T-helper 2 cell (primary cell): ENCODE measurements around the gene ACOT9.
"Not testable (repeated sequence)": the region's sequence is repeated elsewhere in the genome, so short reads cannot be mapped to it uniquely, and the experiment has no call there.

Experiments used
- DNase-seq, 5 experiments: peaks; one replicate each; pipeline versions ENCODE4 v3.0.0 to v3.0.0-alpha.2; 2012 to 2022
- total RNA-seq, 2 donors: gene quantifications; one replicate each; lab custom pipeline; 2026; lab: John Stamatoyannopoulos, UW

ACOT9 gene, protein sequence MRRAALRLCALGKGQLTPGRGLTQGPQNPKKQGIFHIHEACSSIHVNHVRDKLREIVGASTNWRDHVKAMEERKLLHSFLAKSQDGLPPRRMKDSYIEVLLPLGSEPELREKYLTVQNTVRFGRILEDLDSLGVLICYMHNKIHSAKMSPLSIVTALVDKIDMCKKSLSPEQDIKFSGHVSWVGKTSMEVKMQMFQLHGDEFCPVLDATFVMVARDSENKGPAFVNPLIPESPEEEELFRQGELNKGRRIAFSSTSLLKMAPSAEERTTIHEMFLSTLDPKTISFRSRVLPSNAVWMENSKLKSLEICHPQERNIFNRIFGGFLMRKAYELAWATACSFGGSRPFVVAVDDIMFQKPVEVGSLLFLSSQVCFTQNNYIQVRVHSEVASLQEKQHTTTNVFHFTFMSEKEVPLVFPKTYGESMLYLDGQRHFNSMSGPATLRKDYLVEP
- total RNA-seq: 39.9 to 46.7 reads per million in 2 donors

DNA sequence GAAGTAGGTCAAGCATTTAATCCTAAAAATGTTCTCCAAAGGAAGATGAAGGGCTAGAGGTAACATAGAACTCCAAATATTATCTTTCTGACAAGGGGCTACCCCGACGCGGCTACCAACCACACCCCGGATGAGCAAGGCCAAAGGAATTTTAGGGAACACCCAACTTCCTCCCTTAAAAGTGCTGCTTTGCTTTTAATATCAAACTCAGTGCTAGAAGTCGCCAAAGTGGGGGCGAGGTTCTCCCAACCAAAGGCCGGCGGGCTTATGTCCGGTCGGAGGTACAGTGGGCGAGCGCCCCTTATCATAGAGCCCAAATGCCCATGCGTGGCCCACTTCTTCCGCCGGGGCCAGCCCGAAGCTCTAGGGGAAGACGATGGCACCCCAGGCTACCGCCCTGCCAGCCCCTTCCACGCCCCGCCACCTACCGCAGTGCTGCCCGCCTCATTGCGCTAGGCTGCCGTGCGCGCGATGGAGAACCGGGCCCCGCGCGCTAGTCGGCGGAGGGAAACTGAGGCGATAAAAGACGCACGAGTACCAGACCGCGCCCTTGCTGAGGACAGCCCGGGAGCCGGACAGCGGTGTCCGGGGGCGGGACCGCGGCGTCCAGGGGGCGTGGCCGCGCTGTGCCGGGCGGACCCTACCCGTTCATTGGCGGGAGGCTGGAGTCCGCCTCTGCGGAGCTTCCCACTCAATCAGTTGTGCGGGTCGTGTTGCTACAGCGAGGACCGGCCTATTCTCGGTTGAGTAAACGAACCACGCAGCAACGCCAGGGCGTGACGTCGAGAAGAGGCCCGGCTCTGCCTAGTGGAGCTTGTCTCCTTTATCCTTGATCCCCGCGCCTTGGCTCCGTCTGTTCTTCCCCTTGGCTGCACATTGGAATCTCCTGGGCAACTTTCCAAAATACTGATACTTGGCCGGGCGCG, at the start of gene ACOT9:
Gene ACOT9 (minus strand): TSS at position 580 of the 926 bp plus-strand sequence. CDS start 132 bp downstream, at position 448.
- DNase-seq: peak; percentile 40 to 87 (median 59)

DNA sequence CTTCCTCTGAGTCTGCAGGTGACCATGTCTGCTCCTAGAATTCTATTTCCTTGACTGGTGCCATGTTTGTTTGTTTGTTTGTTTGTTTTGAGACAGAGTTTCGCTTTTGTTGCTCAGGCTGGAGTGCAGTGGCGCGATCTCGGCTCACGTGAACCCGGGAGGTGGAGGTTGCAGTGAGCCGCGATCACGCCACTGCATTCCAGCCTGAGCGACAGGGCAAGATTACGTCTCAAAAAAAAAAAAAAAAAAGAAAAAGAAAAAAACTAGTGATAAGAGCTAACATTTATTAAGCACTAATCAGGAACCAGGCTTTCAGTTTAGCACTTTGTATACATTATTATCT, 47.0 kb upstream of the ACOT9 start:
- DNase-seq: no peak

DNA sequence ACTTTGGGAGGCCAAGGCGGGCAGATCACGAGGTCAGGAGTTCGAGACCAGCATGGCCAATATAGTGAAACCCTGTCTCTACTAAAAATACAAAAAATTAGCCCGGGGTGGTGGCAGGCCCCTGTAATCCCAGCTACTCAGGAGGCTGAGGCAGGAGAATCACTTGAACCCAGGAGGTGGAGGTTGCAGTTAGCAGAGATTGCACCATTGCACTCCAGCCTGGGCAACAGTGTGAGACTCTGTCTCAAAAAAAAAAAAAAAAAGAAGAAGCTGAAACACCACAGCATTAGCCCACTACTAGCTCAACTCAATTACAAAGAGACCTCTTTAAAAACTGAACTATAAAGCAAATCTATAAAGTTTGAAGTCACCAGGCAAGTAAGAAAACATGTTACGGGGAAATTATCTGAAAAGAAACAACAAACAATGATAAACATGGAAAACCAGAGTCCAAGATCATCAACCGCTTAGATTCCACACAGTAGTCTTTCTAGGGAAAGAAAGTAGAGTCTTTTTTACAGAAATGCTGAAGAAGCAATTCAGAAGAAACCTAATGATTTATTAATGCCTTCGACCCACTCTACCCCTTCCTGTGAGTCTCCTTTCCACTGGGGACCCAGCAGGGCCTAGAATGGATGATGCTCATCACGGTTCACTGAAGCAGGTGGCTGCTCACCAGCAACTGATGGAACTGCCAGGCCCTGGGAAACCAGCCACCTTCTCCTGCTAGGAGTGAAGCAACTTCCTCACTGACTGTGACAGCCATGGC, 46.5 kb upstream of the ACOT9 start:
- DNase-seq: no peak

DNA sequence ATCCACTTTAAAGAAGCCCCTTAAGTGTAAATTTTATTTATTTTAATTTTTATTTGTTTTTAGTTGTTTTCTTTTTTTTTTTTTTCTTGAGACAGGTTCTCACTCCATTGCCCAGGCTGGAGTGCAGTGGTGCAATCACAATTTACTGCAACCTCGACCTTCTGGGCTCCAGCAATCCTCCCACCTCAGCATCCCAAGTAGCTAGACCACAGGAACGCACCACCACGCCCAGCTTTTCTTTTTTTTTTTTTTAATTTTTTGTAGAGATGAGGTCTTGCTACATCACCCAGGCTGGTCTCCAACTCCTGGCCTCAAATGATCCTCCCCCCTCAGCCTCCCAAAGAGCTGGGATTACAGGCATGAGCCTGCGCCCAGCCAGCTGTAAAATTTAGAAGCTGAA, 45.9 kb upstream of the ACOT9 start:
- DNase-seq: no peak

DNA sequence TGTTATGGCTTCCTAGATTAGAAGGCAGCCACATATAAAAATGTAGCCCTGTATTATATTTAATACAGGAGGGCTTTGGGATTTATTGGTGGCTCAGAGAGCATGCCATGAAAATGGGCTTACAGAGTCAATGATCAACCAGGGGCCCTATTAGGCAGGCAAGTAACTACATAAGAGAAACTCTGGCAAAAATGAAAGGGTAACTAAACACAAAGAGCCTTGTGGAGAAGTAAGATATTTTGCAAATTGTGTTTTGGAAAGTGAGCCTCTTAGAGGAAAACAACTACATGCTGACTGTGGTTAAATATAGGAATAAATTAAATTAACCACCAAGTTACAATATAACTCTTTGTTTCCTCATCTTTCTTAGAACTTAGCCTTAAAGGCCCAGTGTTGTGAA, 45.4 kb upstream of the ACOT9 start:
- no peak for DNase-seq

DNA sequence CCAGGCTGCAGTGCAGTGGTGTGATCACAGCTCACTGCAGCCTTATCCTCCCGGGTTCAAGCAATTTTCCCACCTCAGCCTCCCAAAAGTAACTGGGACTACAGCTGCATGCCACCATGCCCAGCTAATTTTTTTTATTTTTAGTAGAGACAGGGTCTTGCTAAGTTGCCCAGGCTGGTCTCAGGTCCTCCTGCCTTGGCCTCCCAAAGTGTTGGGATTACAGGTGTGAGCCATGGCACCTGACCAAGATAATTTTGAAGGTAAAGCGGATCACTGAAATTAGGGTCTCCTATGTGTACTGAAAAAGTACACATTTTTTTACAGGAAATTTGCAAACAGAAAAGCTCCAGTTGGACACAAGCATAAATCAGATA, 44.7 kb upstream of the ACOT9 start:
- no peak for DNase-seq

DNA sequence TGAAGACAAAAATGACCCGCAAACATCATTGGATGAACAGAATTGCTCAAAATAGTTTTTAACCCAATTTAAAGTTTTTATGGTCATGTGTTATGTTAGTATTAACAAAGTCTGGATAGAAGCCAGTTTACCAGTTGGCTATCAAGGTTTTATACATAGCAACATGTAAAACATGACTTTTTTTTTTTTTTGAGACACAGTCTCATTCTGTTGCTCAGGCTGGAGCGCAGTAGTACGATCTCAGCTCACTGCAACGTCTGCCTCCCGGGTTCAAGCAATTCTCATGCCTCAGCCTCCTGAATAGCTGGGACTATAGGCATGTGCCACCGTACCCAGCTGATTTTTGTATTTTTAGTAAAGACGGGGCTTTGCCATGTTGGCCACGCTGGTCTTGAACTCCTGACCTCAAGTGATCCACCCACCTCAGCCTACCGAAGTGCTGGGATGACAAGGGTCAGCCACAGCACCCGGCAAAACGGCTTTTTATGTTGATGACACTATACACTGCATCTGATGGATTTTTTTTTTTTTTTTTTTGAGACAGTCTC, 43.3 kb upstream of the ACOT9 start:
- no peak for DNase-seq

DNA sequence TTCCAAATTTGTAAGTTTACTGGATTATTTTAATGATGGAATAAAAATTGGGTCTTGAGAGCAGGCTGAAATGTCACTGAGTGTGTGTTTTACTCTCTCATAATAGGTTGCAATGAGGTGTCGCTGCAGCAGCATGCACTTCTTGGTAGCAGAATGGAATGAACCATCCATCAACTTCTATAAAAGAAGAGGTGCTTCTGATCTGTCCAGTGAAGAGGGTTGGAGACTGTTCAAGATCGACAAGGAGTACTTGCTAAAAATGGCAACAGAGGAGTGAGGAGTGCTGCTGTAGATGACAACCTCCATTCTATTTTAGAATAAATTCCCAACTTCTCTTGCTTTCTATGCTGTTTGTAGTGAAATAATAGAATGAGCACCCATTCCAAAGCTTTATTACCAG, 42.5 kb upstream of the ACOT9 start:
- no peak for DNase-seq

DNA sequence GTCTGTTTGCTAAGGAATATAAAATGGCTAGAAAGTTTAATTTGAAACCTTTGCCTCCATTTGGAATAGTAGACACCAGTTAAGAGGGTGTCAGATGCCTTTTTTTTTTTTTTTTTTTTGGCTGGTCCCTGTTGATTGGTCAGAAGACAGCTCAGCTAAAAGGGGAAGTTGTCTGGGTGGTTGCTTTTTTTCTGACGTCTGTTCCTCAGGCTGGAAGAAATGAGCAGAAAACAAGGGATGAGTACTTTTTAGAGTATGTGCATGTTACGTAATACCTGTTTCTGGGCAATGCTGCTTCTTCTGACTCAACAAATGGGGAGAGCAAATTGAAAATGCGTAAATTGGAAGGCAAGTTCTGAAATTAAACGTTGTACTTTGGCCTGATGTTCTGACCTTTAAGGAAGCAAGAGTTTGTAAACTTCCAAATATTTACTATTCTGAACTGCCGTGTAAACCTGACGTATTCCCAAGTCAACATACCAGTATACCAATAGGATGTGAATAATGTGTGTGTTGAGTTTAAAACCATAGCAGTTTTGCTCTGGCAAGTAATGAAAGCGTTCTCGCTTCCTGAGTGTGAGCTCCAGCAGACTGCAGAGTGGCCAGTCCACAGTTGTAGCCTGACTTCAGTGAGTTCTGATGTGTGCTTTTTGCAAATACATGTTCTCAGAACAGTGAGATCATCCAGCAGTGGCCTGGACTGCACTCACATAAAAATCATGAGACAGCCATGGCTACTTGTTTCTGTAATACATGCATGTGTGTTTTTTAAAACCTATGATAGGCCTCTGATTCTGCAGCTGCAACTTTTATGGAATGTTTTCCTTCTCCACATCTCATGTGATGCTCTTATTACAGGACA, 41.6 kb upstream of the ACOT9 start:
- DNase-seq: peak in 1 of 5 experiments; percentile 54

DNA sequence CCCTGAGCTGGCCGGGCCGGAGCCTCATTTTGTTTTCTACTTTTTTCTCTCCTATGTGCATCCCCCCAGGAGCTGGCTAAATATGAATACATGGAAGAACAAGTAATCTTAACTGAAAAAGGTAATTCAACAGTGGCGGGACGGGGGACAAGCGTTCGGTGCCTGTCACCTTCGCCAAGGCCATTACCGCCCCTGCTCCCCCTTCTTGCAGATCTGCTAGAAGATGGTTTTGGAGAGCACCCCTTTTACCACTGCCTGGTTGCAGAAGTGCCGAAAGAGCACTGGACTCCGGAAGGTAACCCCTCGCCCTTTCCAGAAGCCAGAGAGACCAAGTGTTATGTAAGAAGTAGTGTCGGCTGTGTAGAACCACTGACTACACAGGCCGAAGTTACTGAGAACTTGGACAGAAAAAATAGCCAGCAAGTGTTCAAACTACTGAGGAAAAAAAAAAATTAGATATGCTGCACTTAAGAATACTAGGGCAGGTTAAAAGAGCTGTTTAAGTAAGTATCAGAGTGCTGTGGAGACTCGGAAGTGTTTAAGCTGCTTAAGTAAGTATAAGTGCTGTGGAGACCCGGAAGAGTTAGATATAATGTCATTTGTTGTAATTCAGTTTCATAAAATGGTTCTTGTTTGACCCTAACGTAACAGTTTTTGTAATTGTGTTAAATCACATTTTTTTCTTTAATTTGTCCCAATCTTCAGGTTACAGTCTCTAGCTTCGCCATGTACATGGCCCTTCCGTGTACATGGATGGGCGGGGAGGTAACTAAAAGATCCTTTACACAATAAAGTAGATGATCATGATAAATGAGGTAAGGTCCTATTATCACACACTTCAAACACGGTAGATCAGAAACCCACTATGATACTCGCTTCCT, 40.8 kb upstream of the ACOT9 start:
- DNase-seq: peak in 1 of 5 experiments; percentile 36

DNA sequence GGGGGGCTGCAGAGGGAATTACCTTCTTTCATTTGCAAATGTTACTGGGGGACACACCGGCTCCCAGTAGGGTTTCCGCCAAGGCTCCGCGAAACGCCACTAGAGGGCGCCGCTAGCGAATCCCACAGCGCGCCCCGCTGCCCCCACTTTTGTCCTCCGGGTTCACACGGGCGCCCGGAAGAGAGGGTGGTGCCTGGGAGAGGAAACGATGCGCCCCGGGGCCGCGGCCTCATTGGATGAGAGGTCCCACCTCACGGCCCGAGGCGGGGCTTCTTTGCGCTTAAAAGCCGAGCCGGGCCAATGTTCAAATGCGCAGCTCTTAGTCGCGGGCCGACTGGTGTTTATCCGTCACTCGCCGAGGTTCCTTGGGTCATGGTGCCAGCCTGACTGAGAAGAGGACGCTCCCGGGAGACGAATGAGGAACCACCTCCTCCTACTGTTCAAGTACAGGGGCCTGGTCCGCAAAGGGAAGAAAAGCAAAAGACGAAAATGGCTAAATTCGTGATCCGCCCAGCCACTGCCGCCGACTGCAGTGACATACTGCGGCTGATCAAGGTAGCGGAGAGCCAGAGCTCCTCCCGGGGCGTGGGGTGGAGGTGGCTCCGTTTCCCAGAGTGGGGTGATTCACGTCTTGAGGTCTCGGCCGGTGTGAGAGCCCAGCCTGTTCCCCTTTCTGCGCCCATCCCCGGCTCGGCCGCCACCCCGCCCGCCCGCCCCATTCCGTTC, 40.0 kb upstream of the ACOT9 start, which contains the start of gene SAT1:
Gene SAT1 (plus strand): TSS at position 311 of the 726 bp plus-strand sequence. CDS start 179 bp downstream, at position 490.
- peak; percentile 83 to 96 (median 91) for DNase-seq

DNA sequence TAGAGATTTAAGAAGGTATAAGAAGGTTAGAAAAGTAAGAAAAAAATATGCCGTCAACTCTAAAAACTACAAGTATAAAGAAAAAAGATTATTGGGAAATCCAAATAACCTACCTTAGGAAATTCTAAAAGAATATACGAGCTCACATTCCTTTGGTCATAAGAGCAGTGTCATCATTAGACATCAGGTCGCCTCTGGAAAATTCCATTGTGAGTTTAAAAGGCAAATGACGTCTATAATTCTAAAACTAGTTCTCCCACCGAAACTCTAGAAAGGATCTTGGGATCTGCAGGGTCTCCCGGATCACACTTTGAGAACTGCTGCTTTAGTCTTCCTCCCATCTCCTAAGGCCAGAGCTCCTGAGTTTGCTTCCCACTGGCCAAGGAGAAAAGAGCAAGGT, 39.4 kb upstream of the ACOT9 start:
- no peak for DNase-seq

DNA sequence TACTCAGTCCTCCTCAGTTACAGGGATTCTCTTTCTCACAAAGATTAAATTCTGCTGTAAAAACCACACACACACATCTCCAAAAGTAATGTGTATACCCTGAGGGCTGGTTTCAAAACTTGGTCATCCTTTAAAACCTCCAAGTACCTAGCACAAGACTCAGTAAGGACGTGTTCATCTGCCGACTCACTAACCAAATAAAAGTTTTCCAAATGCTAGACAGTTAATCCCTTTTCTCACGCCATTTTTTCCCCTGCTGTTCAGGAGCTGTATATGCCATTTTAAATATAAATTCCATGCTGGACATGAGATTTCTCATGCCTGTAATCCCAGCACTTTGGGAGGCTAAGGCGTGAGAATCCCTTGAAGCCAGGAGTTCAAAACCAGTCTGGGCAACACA, 35.9 kb upstream of the ACOT9 start:
- DNase-seq: no peak

DNA sequence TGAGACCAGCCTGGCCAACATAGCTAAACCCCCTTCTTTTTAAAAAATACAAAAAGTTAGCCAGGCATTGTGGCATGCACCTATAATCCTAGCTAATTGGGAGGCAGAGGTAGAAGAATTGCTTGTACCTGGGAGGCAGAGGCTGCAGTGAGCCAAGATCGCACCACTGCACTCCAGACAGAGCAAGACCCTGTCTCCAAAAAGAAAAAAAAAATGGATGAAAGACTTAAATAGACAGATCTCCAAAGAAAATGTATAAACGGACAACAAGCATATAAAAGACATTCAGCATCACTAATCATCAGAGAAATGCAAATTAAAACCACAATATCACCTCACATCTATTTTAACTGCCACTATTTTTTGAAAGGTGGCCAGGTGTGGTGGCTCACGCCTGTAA, 33.3 kb upstream of the ACOT9 start:
- DNase-seq: no peak

DNA sequence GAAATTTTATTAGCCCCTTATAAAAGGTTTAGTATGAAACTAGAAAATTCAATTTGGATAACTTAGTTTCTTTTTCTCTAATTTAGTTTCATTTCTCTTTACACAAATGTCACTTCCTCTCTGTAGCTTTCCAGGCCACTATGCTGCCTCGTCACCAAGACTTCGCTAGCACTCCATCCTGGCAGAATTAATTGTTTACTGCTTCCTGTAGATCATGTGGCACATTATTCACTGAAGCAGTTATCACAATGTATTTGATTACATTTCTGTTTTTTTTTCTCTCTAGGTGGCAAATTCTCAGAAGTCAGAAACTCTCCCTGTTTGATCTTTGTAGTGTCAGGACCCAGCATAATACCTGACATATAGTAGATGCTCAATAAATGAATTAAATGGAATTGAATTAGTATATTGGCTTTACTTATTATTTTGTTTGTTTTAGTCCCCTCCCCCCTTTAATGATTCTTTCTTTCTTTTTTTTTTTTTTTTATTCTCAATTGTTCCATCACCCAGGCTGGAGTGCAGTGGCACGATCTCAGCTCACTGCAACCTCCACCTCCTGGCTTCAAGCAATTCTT, 30.6 kb upstream of the ACOT9 start:
- DNase-seq: peak in 3 of 5 experiments; percentile 24 to 84 (median 54)

DNA sequence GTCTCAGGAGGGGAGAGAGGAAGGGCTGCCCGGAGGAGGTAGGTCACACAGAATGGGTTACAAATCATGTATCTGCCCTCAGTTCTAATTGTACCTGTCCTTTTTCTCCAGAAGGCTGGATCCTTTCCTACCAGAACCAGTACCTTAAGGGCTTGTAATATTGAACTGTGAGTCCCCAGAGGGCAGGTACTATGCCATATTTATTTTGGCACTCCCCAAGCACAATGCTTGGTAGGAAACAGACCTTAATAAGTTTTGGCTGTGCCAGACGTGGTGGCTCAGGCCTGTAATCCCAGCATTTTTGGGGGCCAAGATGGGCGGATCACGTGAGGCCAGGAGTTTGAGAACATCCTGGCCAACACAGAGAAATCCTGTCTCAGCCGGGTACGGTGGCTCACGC, 28.0 kb upstream of the ACOT9 start:
- DNase-seq: not testable (repeated sequence)

DNA sequence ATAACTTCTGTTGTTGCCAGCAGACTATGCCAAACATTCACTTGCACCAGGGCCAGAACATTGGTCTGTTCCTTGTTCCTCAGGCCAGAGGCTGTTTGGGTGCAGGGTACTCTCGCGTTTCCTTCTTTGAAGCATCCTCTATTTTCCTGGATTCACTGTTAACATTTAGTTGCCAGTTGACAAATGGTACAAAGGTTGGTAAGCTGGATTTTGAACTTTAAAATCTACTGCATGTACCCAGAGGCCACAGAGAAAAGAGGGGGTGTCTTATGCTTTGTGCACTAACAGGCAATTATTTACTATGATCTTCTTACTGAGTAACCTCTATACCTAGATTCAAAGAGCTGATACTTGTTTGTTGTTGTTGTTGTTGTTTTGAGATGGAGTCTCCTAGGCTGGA, 27.1 kb upstream of the ACOT9 start:
- DNase-seq: no peak

DNA sequence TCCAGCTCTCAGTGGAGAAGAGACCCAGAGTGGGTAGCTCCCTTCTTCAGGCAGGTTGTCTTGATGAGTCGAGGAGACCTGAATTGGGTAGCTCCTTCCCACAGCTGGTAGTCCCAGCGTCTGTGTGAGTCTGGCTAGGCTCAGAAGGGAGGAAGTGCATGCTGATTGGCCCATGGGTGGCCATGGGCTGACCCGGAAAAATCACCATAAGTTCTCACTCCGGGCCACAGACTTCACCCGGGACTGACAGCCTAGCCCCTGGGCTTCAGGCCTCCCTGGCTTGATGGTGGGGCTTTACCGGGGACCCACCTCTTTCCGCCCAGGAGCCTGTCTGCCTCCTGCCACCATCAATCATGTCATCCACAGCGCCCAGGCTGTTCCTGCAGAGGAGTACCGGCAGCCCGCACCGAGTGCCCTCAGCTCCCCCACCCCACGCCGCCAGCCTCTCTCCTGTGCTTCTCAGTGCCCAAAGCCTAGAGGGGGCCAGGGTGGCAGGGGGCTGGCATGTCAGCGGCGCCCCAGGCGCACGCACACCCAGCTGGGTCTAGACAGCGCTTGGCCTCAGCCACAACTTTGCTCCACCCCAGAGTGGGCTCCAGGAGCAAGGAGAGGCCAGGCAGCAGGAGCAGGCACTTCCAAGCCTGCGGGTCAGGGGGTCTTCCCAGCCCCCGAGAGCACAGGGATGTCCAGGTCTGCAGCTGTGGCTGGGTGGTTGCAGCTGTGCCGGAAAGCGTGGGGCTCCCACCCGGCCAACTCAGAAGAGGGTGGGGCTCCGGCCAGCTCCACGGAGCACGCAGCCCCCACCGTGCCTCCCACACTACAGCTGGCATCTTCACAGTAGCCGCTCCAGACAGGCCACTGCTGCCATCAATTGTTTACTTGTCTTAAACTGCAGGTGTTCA, 23.8 kb upstream of the ACOT9 start:
- DNase-seq: peak in 1 of 5 experiments; percentile 38
